Ascending aorta (tissue), 2 donors: Measurements from ENCODE around the gene TYMS. TPM values are rescaled to one million over a fixed set of nuclear protein-coding genes. Genes with fewer than 3 reads are reported as not detected.

ENCODE experiments used
- DNase-seq, 2 donors: peaks; one replicate each; pipeline ENCODE4 v3.0.0-alpha.2; 2019; ENCODE audit warnings: low spot score in 2 of 2
- H3K27ac ChIP-seq, 2 donors: fragments of 200-600 bp; sonication (generic); one replicate each; pipeline ENCODE4 v1.5.1; 2016 to 2017; ENCODE audit warnings: mild to moderate bottlenecking in 1 of 2
- H3K27me3 ChIP-seq: fragments of 200-600 bp; sonication (generic); one replicate; pipeline ENCODE4 v1.5.1; 2017
- H3K36me3 ChIP-seq, 2 donors: fragments of 200-600 bp; sonication (generic); one replicate each; pipeline ENCODE4 v1.5.1; 2016
- H3K4me1 ChIP-seq, 2 donors: fragments of 200-600 bp; sonication (generic); one replicate each; pipeline ENCODE4 v1.5.1; 2016 to 2017; ENCODE audit warnings: mild to moderate bottlenecking in 1 of 2
- H3K4me3 ChIP-seq, 2 donors: fragments of 200-600 bp; sonication (generic); one replicate each; pipeline ENCODE4 v1.5.1; 2016 to 2017; ENCODE audit warnings: mild to moderate bottlenecking in 1 of 2
- H3K9me3 ChIP-seq, 2 donors: fragments of 200-600 bp; sonication (generic); one replicate each; pipeline ENCODE4 v1.5.1; 2016
- intact Hi-C: fragments of 100-400 bp; cut with DNase I; formaldehyde crosslinking; loops from one replicate; pipeline ENCODE4 v1.15.1; 2023
- total RNA-seq: library from RNA; depleted of rRNA; stranded (reverse); fragments of >200 nt; gene quantifications from one replicate; pipeline ENCODE4 v1.1.0, GENCODE V29; 2016
- TF ChIP-seq, protein P1 (sequence below), 3 experiments: fragments of 200-600 bp in 2 of 3; fragments of 450-650 bp in 1 of 3; sonication (generic) in 2 of 3; IDR thresholded peaks; one replicate each; pipeline ENCODE4 v1.5.1; 2016 to 2019; ENCODE audit warnings: antibody characterized with exemption in 3 of 3, mild to moderate bottlenecking in 1 of 3, moderate library complexity in 1 of 3

Gene TYMS
- total RNA-seq, 1 donor from 2014 or later: 0.53 TPM

DNA sequence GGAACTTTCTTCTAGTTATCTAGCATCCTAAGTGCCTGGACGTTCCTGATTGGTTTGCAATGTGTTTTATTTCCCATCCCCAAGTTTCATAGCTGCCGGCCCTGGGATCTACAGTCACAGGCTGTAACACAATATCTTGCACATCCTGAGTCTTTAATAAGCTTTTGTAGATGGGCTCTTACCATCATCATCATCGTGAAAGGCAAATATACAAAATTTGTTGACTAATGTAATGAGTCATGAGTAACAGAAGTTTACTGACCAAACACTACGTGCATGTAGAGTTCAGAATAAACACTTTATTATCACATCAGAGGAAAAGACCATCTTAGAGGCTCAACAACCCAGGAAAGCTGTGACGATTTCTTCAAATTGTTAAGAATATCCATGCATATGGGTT lies 8.1 kb upstream of the TYMS start:
- TF ChIP-seq, protein P1, sequence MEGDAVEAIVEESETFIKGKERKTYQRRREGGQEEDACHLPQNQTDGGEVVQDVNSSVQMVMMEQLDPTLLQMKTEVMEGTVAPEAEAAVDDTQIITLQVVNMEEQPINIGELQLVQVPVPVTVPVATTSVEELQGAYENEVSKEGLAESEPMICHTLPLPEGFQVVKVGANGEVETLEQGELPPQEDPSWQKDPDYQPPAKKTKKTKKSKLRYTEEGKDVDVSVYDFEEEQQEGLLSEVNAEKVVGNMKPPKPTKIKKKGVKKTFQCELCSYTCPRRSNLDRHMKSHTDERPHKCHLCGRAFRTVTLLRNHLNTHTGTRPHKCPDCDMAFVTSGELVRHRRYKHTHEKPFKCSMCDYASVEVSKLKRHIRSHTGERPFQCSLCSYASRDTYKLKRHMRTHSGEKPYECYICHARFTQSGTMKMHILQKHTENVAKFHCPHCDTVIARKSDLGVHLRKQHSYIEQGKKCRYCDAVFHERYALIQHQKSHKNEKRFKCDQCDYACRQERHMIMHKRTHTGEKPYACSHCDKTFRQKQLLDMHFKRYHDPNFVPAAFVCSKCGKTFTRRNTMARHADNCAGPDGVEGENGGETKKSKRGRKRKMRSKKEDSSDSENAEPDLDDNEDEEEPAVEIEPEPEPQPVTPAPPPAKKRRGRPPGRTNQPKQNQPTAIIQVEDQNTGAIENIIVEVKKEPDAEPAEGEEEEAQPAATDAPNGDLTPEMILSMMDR (IDR thresholded peaks at IDR 0.05): no peak
- no peaks in the 10 kb centered on the region for H3K9me3 ChIP-seq
- no peaks in the 10 kb centered on the region for H3K27me3 ChIP-seq
- H3K4me3 ChIP-seq: no peak overlapping the region
- no peaks in the 10 kb centered on the region for H3K36me3 ChIP-seq
- H3K4me1 ChIP-seq: no peaks in the 10 kb centered on the region
- no peak for DNase-seq
- H3K27ac ChIP-seq: no peak overlapping the region
- intact Hi-C loops: no loop called here

DNA sequence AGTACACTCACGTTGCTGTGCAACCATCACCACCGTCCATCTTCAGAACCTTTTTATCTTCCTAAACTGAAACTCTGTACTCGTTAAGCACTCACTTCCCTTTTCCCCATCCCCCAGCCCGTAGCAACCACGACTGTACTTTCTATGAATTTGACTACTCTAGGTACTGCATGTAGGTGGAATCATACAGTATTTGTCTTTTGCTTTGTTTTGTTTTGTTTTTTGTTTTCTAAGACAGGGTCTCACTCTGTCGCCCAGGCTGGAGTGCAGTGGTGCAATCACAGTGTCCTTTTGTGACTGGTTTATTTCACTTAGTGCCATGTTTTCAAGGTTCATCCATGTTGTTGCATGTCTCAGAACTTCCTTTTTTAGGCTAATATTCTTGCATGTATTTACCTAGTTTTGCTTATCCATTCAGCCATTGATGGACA lies 7.0 kb upstream of the TYMS start:
- no peaks in the 10 kb centered on the region for H3K27me3 ChIP-seq
- intact Hi-C loops: no loop called here
- no peak for DNase-seq

DNA sequence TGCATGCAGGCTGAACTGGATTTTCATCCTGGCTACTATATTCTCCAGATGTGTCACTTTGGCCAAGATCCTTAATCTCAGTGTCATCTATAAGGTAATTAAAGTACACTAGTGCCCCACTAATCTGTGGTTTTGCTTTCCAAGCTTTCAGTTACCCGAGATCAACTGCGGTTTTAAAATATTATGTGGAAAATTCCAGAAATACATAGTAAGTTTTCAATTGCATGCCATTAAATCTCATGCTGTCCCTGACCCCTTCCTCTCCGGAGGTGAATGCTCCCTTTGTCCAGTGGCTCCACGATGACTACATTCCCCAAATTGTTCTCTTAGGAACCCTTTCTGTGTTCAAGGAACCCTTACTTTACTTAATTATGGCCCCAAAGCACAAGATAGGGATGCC lies 5.3 kb upstream of the TYMS start:
- no peaks in the 10 kb centered on the region for H3K9me3 ChIP-seq
- H3K27me3 ChIP-seq: no peaks in the 10 kb centered on the region
- intact Hi-C loops: no loop called here
- no peak overlapping the region for H3K27ac ChIP-seq
- H3K4me3 ChIP-seq: no peak overlapping the region
- no peaks in the 10 kb centered on the region for H3K36me3 ChIP-seq
- no peak for DNase-seq
- H3K4me1 ChIP-seq: no peaks in the 10 kb centered on the region
- TF ChIP-seq, protein P1 (IDR thresholded peaks at IDR 0.05): no peak

More for the DNA sequence above, 7.0 kb upstream of the TYMS start:
- no peaks in the 10 kb centered on the region for H3K4me1 ChIP-seq
- H3K9me3 ChIP-seq: no peaks in the 10 kb centered on the region
- H3K27ac ChIP-seq: no peak overlapping the region
- TF ChIP-seq, protein P1 (IDR thresholded peaks at IDR 0.05): no peak
- no peak overlapping the region for H3K4me3 ChIP-seq
- H3K36me3 ChIP-seq: no peaks in the 10 kb centered on the region

DNA sequence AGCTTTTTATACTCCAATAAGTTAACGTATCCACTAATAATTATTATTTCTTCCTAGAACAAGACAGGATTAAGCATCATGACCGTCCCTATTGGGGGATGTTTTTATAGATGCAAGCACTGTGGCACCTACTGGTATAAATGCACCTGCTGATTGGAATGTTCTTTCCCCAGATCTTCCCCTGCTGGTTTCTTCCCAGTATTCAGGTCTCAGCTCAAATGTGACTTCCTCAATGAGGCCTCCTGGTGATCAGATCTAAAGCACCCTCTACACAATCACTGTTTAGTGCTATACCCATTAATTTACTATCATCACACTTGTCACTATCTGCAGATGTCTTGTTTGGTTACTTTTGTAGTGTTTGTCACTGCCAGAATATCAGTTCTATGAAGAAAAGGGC lies 3.9 kb upstream of the TYMS start:
- Histone ChIP-seq H3K4me3 (no peak overlapping the region), H3K27me3 (no peaks in the 10 kb centered on the region), H3K36me3 (no peaks in the 10 kb centered on the region), H3K27ac (no peak overlapping the region), H3K9me3 (no peaks in the 10 kb centered on the region), H3K4me1 (peaks cover 0 to 2% of the 10 kb centered on the region in 2 donors)
- intact Hi-C loops: no loop called here
- no peak for DNase-seq
- TF ChIP-seq, protein P1 (IDR thresholded peaks at IDR 0.05): no peak

DNA sequence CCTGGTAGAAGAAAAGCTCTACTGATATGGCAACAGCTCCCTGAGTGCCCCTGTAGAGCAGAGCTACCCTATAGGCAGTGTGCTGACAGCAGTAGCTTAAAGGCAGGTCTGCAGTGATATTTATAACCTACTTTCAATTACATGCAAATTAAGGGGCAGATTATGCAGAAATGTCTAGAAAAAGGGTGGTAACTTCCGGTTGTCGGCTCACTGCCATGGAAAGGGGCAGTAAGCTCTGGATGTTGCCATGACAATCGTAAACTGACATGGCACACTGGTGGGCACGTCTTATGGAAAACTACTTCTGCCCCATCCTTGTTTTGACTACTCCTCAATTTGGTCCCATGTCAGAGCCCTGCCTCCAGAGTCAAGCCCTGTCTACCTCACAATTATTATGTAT lies 2.9 kb upstream of the TYMS start:
- DNase-seq: no peak
- intact Hi-C loops: no loop called here
- no peak overlapping the region for H3K27ac ChIP-seq
- H3K4me3 ChIP-seq: no peak overlapping the region
- no peaks in the 10 kb centered on the region for H3K27me3 ChIP-seq
- H3K4me1 ChIP-seq: peaks cover 0 to 5% of the 10 kb centered on the region in 2 donors
- no peaks in the 10 kb centered on the region for H3K9me3 ChIP-seq
- TF ChIP-seq, protein P1 (IDR thresholded peaks at IDR 0.05): no peak
- no peaks in the 10 kb centered on the region for H3K36me3 ChIP-seq

DNA sequence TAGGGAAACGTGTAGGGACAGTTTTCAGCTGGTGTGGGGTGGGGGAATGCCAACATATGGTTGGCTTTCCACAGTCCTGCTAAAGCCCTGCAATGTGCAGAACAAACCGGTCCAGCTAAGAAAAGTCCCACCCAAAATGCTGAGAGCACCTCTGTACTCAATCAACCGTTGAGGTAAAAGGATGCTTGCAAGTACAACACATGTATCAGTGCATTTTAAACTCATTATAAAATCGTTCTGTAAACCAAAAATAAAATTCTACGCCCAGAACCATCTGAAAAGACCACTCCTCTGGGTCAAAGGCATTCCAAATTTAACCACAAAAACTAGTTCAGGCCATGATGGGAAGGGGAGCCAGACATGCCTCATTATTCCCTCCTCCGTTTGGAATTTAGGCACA lies 2.0 kb upstream of the TYMS start:
- Histone ChIP-seq H3K36me3 (no peaks in the 10 kb centered on the region), H3K9me3 (no peaks in the 10 kb centered on the region), H3K27ac (no peak overlapping the region), H3K4me1 (peaks cover 0 to 5% of the 10 kb centered on the region in 2 donors), H3K27me3 (no peaks in the 10 kb centered on the region), H3K4me3 (no peak overlapping the region)
- TF ChIP-seq, protein P1 (IDR thresholded peaks at IDR 0.05): no peak
- intact Hi-C loops: no loop called here
- DNase-seq: no peak
